KBM-7 (cell line): ENCODE data around the gene SLC5A9.
"Not testable (repeated sequence)": the region's sequence is repeated elsewhere in the genome, so short reads cannot be mapped to it uniquely, and the experiment has no call there.

Experiments
- DNase-seq: peaks from one replicate; pipeline ENCODE4 v3.0.0-alpha.2; 2015
- in situ Hi-C: fragments of 300-500 bp; cut with MboI; formaldehyde crosslinking; loops from 2 replicates; pipeline ENCODE4 v1.14.3; 2020; ENCODE audit warnings: low sequenced_read_pairs, low pct_unique_long_range_greater_than_20kb, mixed read lengths

SLC5A9 gene

GRCh38 chr1:48284696-48285420, 62.3 kb downstream of the SLC5A9 start:
- DNase-seq, in situ Hi-C loops: not testable (repeated sequence)

GRCh38 chr1:48285525-48285924, 63.0 kb downstream of the SLC5A9 start:
- in situ Hi-C loops, result no loop called here
- DNase-seq, result no peak

- in situ Hi-C loops, result no loop called here
- no peak for DNase-seq
Observed at GRCh38 chr1:48291421-48291820, 68.9 kb downstream of the SLC5A9 start.

- no peak for DNase-seq
- in situ Hi-C loops, result no loop called here
Observed at GRCh38 chr1:48292706-48293105, 70.2 kb downstream of the SLC5A9 start.

- DNase-seq, in situ Hi-C loops: not testable (repeated sequence)
Observed at GRCh38 chr1:48294094-48294493, 71.6 kb downstream of the SLC5A9 start.

GRCh38 chr1:48294656-48295055, 72.1 kb downstream of the SLC5A9 start:
- in situ Hi-C loops, result no loop called here
- DNase-seq, result no peak
